NOMO-1 treated with DMSO at 0.1 percent for 48 hours (cell line): Measurements from ENCODE around the gene PCYT1B.

ENCODE experiments used
- DNase-seq: peaks from one replicate; lab custom pipeline; 2025; ENCODE audit not compliant: unreplicated experiment; lab: John Stamatoyannopoulos, UW

The PCYT1B gene

GRCh38 chrX:24646745-24647182 lies 383 bp downstream of the PCYT1B start:
- DNase-seq, result no peak

DNA sequence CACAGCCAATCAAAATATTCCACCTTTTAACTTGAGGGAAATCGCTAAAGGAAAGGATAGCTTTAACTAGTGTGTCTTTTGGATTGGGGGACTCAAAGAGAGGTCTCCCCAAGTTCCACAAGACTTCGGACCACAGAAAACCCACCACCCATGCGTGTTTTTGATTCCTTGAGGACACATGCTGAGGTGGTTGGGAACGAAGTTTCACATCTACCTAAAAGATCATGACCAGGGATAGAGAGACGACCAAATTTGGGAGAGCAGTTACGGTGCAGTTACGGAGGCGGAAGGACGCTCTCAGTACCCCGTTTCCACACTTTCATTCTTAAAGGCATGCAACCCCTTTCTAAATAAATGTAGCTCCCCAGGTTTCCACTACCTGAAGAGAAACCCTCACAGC lies 1.1 kb downstream of the PCYT1B start:
- no peak for DNase-seq

DNA sequence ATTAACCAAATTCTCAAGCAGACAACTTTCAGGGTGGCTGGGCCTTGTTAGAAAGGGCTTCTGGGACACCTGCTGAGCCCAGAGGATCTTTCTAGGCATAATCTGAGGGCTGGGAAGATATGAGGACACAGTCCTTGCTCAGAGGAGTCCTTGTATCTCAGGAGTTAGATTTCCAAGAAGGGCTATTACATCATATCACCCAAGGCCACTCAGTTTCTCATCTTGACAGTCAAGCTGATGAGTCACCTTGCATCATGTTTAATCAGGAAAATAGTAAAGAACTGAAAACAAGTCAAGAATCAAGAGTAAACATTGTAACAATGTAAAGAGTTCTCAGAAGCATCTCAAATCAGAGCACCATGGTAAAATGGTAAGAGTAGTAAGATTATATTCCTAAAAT lies 4.0 kb downstream of the PCYT1B start:
- DNase-seq, result no peak

DNA sequence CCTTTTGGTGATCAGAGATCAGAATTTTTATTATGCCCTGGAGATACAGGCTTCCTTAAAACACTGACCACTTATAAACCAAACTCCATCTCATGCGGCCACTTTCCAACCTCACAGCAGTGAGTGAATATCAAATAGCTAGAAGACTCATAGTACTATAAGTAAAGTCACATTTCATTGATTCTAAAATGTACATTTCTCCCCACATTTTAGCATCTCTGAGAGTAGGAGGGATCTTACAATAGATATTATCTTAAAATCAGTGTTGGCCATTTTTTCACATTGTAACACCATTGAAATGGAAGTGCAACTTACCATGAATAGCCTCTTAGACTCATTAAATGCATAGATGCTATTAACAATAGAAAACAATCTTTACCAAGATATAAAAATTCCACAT lies 17.4 kb downstream of the PCYT1B start:
- DNase-seq, result no peak

DNA sequence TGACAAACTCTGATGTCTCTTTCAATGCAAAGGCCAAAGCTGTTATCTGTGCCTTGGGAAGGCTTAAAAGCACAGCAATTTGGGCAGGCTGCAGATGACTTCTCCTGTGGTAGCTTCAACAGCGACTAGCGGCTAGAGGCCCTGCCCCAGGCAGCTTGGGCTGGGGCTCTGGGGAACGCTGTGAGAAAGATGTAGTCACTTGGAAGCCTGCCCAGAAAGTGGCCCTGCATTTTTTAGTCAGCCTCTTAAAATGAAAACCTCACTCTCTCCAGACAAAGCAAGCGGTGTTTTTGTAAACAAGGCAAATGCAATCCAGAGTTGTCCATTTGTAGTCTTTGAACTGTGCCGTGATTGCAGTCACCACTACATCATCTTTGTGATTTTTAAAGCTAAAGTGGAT lies 27.5 kb downstream of the PCYT1B start:
- no peak for DNase-seq

DNA sequence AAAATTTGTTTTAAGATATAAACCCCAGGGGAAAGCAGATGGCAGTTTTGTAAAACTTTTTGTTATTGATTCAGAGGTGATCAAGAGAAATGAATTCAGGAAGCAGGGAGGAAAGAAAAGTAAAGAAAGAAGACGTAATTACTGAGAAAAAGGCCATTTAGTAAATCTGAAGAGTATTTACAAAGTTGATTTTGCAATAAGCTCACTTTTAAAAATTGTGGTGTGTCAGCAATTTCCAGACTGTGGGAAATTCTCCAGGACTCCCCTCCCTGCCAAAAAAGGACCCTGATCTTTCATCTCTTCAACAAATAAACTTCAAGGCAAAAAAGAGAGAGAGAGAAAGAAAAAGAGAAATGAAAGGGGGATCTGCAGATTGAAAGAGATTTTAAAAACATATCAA lies 36.6 kb downstream of the PCYT1B start:
- DNase-seq, result no peak

DNA sequence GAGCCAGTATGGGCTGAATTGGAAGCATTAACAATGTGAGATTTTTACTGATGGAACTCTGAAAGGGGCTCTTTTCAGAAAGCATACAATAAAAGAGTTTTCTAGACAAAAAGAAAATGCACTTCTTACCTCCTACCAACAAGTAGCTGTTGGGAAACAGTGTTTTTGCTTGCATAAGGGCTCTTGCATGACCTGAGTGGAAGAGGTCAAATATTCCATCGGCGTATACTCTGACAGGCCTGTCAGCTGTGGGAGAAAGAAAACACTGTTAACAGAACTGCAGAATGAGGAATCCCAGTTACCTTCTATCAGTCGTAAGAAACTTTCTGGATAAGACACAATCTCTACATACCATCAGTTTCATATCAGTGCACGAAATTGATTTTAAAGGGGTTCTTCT lies 39.5 kb downstream of the PCYT1B start:
- peak; percentile 11 for DNase-seq

DNA sequence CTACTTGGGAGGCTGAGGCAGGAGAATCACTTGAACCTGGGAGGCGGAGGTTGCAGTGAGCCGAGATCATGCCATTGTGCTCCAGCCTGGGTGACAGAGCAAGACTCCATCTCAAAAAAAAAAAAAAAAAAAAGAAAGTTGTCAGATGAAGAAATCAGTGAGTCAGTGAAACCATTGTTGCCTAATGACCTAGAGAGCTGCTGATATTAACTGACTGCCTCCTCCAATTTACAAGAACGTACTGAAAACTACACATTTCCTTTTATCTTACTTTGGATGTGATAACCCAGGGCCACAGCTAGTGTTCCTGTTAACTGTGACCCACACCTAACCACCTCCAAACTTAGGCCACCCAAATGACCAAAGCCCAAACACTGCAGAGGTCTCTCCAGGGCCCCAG lies 41.2 kb downstream of the PCYT1B start:
- DNase-seq, result peak; percentile 61

DNA sequence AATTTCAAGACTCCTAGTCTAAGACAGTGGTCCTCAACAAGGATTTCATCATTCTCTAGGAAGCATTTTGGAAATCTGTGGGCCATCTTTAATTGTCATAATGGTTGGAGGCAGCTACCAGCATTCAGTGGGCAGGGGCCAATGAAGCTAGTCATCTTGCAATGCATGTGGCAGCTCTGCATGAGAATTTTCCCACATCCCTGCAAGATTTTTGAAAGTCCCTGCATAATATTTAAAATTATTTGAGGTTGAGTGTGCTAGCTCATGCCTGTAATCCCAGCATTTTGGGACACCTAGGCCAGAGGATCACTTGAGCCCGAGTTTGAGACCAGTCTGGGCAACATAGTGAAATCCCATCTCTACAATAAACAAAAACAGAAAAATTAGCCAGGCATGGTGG lies 44.0 kb downstream of the PCYT1B start:
- no peak for DNase-seq

GRCh38 chrX:24601858-24602257 lies 45.3 kb downstream of the PCYT1B start:
- no peak for DNase-seq

- DNase-seq, result no peak
Observed at GRCh38 chrX:24594501-24594900, 52.6 kb downstream of the PCYT1B start.

GRCh38 chrX:24590111-24590510 lies 57.0 kb downstream of the PCYT1B start:
- no peak for DNase-seq

GRCh38 chrX:24577091-24577490 lies 70.1 kb downstream of the PCYT1B start:
- no peak for DNase-seq

- DNase-seq, result no peak
Observed at GRCh38 chrX:24575496-24575895, 71.7 kb downstream of the PCYT1B start.

GRCh38 chrX:24574743-24575142 lies 72.4 kb downstream of the PCYT1B start:
- peak; percentile 2 for DNase-seq

- no peak for DNase-seq
Observed at GRCh38 chrX:24567169-24567568, 80.0 kb downstream of the PCYT1B start.

DNA sequence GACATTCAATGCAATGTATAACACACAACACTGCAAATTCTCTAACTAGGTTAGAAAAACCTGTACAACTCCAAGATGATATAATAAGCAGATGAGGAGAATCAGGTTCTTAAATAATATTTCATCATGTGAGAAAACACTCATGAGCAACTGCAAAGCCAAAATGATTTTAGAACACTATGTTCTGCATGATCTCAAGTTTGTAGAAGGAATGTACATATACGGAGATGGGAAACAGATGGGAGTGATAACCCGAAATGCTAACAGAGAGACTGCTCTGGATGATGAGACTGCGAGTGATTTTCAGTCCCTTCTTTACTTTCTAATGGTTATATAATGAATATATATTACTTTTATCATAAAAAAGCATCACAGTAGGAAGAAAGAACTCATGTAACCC lies 80.9 kb downstream of the PCYT1B start:
- no peak for DNase-seq

DNA sequence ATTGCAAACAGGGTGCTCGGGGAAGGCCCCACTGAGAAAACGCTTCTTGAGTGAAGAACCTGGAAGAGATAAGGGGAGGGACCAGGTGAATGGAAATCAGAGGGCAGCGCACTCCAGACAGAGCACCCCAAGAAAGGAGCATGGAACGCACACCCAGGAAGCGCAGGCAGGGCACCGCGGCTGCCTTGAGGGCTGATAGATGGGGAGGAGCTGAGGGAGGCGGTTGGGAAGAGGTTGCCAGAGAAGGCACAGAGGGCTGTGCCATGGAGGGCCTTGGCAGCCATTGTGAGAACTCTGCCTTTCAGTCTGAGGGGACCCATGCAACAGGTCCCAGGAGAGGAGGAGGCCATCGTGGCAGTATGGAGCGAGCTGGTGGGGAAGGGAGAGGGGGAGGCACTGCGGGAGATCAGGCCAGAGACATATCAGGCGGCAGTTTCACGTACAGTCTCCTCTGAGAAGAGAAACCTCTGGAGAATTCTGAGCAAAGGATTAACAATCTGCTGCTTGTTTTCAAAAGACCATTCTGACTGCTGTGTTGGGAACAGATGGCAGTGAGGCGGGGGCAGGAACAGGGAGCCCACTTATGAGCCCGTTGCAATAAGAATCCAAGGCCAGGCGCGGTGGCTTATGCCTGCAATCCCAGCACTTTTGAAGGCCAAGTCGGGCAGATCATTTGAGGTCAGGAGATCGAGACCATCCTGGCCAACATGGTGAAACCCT lies 83.7 kb downstream of the PCYT1B start:
- DNase-seq, result no peak

GRCh38 chrX:24561121-24561520 lies 86.0 kb downstream of the PCYT1B start:
- peak; percentile 22 for DNase-seq

DNA sequence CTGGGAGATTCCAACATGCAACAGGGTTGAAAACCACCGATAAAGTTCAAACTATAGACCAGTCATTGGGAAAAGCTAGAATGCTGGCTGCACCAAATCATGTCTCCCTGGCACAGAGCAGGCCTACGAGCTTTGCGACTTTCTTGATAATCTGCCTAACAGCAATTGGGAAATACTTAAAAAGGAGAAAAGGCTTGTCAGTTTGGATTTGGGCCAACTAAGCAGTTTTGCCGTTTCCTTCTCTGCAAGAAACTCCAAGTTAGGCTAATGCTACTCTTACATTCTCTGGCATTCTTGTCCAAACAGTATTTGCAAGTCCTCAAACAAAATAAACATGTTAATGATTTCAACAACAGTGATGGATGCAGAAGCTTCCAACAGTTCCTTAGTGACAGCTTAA lies 94.1 kb downstream of the PCYT1B start:
- DNase-seq, result no peak

DNA sequence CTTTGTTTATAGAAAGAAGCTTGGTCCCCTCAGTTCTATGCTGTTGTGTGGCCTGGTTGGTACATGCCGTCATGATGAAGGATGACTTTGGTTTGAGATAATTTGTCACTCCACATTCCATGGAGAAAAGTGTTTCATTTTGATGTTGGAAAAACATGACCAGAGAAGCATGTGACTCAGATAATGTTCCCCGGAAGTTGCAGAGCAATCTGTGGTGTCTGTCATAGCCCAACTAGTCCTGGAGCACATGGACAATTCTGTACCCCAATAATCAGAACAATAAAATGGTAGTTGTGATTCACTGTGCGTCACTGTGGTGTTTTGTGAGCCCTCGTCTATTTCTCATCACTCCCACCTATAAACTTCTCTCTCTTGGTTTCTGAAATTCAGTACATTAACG lies 97.0 kb downstream of the PCYT1B start:
- DNase-seq, result no peak

GRCh38 chrX:24547961-24548360 lies 99.2 kb downstream of the PCYT1B start:
- DNase-seq, result no peak

- no peak for DNase-seq
Observed at GRCh38 chrX:24542756-24543155, 104.4 kb downstream of the PCYT1B start.
